ENCODE measurements around the gene GALNT9.

DNA sequence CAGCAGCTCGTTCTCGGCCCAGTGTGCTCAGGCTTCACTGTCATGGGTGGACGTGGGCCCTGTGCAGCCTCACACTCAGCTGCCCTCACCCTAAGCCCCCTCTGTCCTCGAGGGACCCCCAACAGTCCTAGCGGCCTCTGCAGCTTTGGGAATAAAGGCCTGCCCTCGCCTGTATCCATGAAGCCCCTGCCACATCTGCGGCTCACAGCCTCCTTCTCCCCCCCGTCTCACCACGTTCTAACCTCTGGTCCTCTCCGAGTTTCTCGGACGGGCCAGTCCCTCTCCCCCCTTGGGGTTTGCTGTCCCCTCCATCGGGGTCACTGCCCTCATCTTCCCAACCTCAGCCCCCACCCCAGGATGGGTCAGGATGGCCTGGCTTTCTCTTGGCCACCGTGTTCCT, 30.2 kb upstream of the GALNT9 start:
- TF ChIP-seq, protein P1, sequence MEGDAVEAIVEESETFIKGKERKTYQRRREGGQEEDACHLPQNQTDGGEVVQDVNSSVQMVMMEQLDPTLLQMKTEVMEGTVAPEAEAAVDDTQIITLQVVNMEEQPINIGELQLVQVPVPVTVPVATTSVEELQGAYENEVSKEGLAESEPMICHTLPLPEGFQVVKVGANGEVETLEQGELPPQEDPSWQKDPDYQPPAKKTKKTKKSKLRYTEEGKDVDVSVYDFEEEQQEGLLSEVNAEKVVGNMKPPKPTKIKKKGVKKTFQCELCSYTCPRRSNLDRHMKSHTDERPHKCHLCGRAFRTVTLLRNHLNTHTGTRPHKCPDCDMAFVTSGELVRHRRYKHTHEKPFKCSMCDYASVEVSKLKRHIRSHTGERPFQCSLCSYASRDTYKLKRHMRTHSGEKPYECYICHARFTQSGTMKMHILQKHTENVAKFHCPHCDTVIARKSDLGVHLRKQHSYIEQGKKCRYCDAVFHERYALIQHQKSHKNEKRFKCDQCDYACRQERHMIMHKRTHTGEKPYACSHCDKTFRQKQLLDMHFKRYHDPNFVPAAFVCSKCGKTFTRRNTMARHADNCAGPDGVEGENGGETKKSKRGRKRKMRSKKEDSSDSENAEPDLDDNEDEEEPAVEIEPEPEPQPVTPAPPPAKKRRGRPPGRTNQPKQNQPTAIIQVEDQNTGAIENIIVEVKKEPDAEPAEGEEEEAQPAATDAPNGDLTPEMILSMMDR (IDR thresholded peaks at IDR 0.05) = no peak
- TF ChIP-seq POLR2A (IDR thresholded peaks at IDR 0.05) = no peak
